Stimulated activated naive B cell treated with anti-CD40 and anti-IgM and Interleukin-4, amounts not matched to agents 10 μg/mL and 1 μg/mL and 100 μg/mL, for 72 hours (primary cell): ENCODE data around the gene PDGFA.

Experiments used
- ATAC-seq, 2 donors: fragments of 150-1000 bp; cut with Tn5 transposase; replicated peaks; 2 replicates each; pipeline ENCODE4 v1.10.0; 2021; ENCODE audit warnings: moderate library complexity in 1 of 2
- DNase-seq: peaks from one replicate; pipeline ENCODE4 v3.0.0; 2021
- H3K27ac Mint-ChIP-seq: one replicate; pipeline ENCODE4 v1.8.0; 2022; ENCODE audit warnings: mild to moderate bottlenecking, mixed read lengths
- H3K27me3 Mint-ChIP-seq, 2 donors: one replicate each; pipeline ENCODE4 v1.8.0; 2022; ENCODE audit warnings: mixed read lengths in 2 of 2
- H3K36me3 Mint-ChIP-seq, 2 donors: one replicate each; pipeline ENCODE4 v1.8.0; 2022; ENCODE audit warnings: mixed read lengths in 2 of 2, mild to moderate bottlenecking in 1 of 2
- H3K4me1 Mint-ChIP-seq, 2 donors: one replicate each; pipeline ENCODE4 v1.8.0; 2022; ENCODE audit warnings: mixed read lengths in 2 of 2, mild to moderate bottlenecking in 1 of 2
- H3K4me3 Mint-ChIP-seq, 2 donors: one replicate each; pipeline ENCODE4 v1.8.0; 2022; ENCODE audit warnings: mild to moderate bottlenecking in 2 of 2, mixed read lengths in 2 of 2, moderate library complexity in 1 of 2
- H3K9me3 Mint-ChIP-seq, 2 donors: one replicate each; pipeline ENCODE4 v1.8.0; 2022; ENCODE audit warnings: mixed read lengths in 2 of 2, mild to moderate bottlenecking in 1 of 2

Gene PDGFA

GRCh38 chr7:521221-522070 lies 1.8 kb upstream of the PDGFA start:
- Mint-ChIP-seq H3K4me1 (peaks cover 17 to 28% of the 10 kb centered on the region in 2 donors), H3K9me3 (no peaks in the 10 kb centered on the region), H3K27me3 (peaks cover 21 to 31% of the 10 kb centered on the region in 2 donors), H3K4me3 (peak overlapping the region; percentile 73 to 74), H3K36me3 (peaks cover 0 to 4% of the 10 kb centered on the region in 2 donors), H3K27ac (peak overlapping the region; percentile 73)
- DNase-seq (peak; percentile 42), ATAC-seq (peak; percentile 25 to 40)

- Mint-ChIP-seq H3K27me3 (peaks cover 22 to 39% of the 10 kb centered on the region in 2 donors), H3K4me1 (peaks cover 19 to 28% of the 10 kb centered on the region in 2 donors), H3K4me3 (peak overlapping the region; percentile 73 to 74), H3K9me3 (no peaks in the 10 kb centered on the region), H3K36me3 (peaks cover 0 to 9% of the 10 kb centered on the region in 2 donors), H3K27ac (no peak overlapping the region)
- DNase-seq (no peak), ATAC-seq (no peak)
Observed at GRCh38 chr7:520503-521161, 986 bp upstream of the PDGFA start.

GRCh38 chr7:518630-519483 lies 789 bp downstream of the PDGFA start:
- DNase-seq (no peak), ATAC-seq (peak; percentile 12 to 14)
- peaks cover 17 to 28% of the 10 kb centered on the region in 2 donors for H3K4me1 Mint-ChIP-seq
- peak overlapping the region; percentile 71 for H3K27ac Mint-ChIP-seq
- H3K36me3 Mint-ChIP-seq: peaks cover 0 to 13% of the 10 kb centered on the region in 2 donors
- no peaks in the 10 kb centered on the region for H3K9me3 Mint-ChIP-seq
- H3K27me3 Mint-ChIP-seq: peaks cover 13 to 32% of the 10 kb centered on the region in 2 donors
- H3K4me3 Mint-ChIP-seq: peak overlapping the region; percentile 83 to 90

- H3K4me3 Mint-ChIP-seq: peak overlapping the region; percentile 83 to 90
- H3K27ac Mint-ChIP-seq: peak overlapping the region; percentile 71
- DNase-seq (no peak), ATAC-seq (no peak)
- H3K4me1 Mint-ChIP-seq: peaks cover 11 to 28% of the 10 kb centered on the region in 2 donors
- H3K36me3 Mint-ChIP-seq: peaks cover 0 to 13% of the 10 kb centered on the region in 2 donors
- H3K9me3 Mint-ChIP-seq: no peaks in the 10 kb centered on the region
- peaks cover 13 to 32% of the 10 kb centered on the region in 2 donors for H3K27me3 Mint-ChIP-seq
Observed at GRCh38 chr7:517774-518629, 1.6 kb downstream of the PDGFA start.

GRCh38 chr7:516606-517456 lies 2.8 kb downstream of the PDGFA start:
- ATAC-seq (no peak), DNase-seq (no peak)
- Mint-ChIP-seq H3K27ac (no peak overlapping the region), H3K36me3 (peaks cover 2 to 13% of the 10 kb centered on the region in 2 donors), H3K27me3 (peaks cover 13 to 32% of the 10 kb centered on the region in 2 donors), H3K4me1 (peaks cover 11 to 21% of the 10 kb centered on the region in 2 donors), H3K9me3 (no peaks in the 10 kb centered on the region), H3K4me3 (peak overlapping the region; percentile 52 to 60)

DNA sequence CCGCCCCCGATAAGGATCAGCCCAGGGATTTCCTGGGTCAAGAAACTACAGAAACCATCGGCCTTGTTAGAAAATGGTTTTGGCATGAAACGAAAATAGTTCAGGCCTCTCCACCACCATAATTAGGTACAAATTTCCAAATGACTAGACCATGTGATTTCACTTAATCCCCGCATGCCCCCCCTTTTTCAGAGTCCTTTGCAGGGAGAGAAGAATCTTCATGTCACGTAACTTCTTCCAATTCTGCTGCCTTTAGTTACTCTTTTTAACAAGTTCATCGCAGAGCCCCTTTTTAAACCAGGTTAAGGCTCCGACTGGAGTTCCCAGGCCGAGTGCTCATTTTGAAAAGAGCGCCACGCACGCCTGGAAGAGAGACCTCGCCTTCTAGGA lies 3.4 kb downstream of the PDGFA start:
- Mint-ChIP-seq H3K27ac (no peak overlapping the region), H3K4me3 (peak overlapping the region in 1 of 2 donors; percentile 22), H3K27me3 (peaks cover 11 to 27% of the 10 kb centered on the region in 2 donors), H3K9me3 (no peaks in the 10 kb centered on the region), H3K36me3 (peaks cover 6 to 18% of the 10 kb centered on the region in 2 donors), H3K4me1 (peaks cover 8 to 15% of the 10 kb centered on the region in 2 donors)
- DNase-seq (no peak), ATAC-seq (no peak)

GRCh38 chr7:515628-516027 lies 4.0 kb downstream of the PDGFA start:
- DNase-seq: no peak
- H3K27me3 Mint-ChIP-seq: peaks cover 8 to 24% of the 10 kb centered on the region in 2 donors
- no peak for ATAC-seq
- peaks cover 7 to 9% of the 10 kb centered on the region in 2 donors for H3K4me1 Mint-ChIP-seq
- H3K36me3 Mint-ChIP-seq: peaks cover 6 to 18% of the 10 kb centered on the region in 2 donors
- H3K9me3 Mint-ChIP-seq: no peaks in the 10 kb centered on the region
- H3K4me3 Mint-ChIP-seq: no peak overlapping the region
- no peak overlapping the region for H3K27ac Mint-ChIP-seq

DNA sequence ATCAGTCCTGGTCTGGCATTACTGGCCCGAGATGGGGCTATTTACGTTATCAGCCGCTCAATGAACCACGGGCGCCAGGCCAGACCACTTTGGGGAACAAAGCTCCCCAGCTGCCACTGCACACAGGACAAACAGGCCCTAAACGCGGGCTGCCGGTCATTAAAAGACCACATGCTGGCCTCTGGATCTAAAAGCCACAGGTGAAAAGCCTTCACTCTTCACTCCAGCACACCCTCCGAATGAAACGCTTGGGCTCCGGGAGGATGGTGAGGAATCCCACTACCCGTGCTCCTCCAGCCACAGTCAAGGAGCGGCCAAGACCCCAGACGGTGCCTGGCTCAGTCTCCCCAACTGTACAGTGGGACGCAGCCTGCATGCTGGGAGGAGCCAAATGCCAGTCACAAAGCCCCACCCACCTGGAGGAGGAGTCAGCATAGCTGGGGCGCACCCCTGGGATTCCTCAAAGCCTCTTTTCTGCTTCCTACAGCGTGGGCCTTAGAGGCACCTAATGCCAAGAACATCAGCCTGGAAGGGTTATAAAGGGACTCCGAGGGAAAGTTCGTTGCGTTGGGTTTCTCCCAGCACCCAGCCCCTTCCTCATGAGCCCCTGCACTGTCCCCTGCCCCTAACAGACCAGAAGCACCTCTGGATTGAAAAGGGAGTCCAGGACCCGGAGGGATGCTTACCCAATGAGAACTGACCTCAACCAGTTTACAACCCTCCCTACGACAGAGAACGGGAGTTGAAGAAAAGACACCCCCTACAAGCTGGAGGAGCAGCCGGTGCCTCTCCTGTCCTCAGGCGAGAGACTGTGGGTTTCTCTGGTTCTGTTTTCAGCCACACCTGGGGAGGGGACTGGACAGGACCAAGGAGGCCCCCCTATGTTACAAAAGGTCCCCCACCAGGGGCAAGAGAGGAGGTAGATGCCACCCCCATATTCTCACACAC lies 4.7 kb downstream of the PDGFA start:
- H3K27me3 Mint-ChIP-seq: peaks cover 8 to 24% of the 10 kb centered on the region in 2 donors
- peaks cover 7 to 8% of the 10 kb centered on the region in 2 donors for H3K4me1 Mint-ChIP-seq
- ATAC-seq (no peak), DNase-seq (no peak)
- H3K9me3 Mint-ChIP-seq: no peaks in the 10 kb centered on the region
- H3K4me3 Mint-ChIP-seq: no peak overlapping the region
- H3K27ac Mint-ChIP-seq: no peak overlapping the region
- H3K36me3 Mint-ChIP-seq: peaks cover 6 to 18% of the 10 kb centered on the region in 2 donors

DNA sequence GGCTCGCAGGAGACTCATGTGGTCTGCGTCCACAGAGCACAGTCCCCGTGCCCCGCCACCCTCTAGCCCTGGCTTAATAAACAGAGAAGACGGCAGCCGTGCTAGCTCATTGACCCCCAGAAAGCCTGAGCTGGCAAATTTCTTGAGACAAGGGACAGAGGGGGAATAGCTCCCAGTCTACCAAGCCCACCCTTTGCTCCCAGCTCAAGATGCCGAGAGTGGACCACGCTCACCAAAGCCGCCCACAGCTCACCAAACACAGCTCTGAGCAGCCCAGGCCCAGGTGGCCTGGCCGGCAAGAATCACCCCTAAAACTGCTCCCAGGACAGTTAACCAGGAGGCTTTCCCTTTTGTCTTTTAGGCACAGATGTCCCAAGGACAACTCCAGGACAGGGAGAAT lies 5.4 kb downstream of the PDGFA start:
- peaks cover 6 to 18% of the 10 kb centered on the region in 2 donors for H3K36me3 Mint-ChIP-seq
- H3K27ac Mint-ChIP-seq: no peak overlapping the region
- ATAC-seq (no peak), DNase-seq (no peak)
- peaks cover 7 to 8% of the 10 kb centered on the region in 2 donors for H3K4me1 Mint-ChIP-seq
- H3K27me3 Mint-ChIP-seq: peaks cover 8 to 24% of the 10 kb centered on the region in 2 donors
- no peak overlapping the region for H3K4me3 Mint-ChIP-seq
- H3K9me3 Mint-ChIP-seq: no peaks in the 10 kb centered on the region

- no peak overlapping the region for H3K27ac Mint-ChIP-seq
- peaks cover 6 to 18% of the 10 kb centered on the region in 2 donors for H3K36me3 Mint-ChIP-seq
- H3K4me1 Mint-ChIP-seq: peaks cover 6 to 8% of the 10 kb centered on the region in 2 donors
- ATAC-seq (no peak), DNase-seq (no peak)
- no peaks in the 10 kb centered on the region for H3K9me3 Mint-ChIP-seq
- peaks cover 8 to 21% of the 10 kb centered on the region in 2 donors for H3K27me3 Mint-ChIP-seq
- no peak overlapping the region for H3K4me3 Mint-ChIP-seq
Observed at GRCh38 chr7:513521-514166, 6.0 kb downstream of the PDGFA start.

DNA sequence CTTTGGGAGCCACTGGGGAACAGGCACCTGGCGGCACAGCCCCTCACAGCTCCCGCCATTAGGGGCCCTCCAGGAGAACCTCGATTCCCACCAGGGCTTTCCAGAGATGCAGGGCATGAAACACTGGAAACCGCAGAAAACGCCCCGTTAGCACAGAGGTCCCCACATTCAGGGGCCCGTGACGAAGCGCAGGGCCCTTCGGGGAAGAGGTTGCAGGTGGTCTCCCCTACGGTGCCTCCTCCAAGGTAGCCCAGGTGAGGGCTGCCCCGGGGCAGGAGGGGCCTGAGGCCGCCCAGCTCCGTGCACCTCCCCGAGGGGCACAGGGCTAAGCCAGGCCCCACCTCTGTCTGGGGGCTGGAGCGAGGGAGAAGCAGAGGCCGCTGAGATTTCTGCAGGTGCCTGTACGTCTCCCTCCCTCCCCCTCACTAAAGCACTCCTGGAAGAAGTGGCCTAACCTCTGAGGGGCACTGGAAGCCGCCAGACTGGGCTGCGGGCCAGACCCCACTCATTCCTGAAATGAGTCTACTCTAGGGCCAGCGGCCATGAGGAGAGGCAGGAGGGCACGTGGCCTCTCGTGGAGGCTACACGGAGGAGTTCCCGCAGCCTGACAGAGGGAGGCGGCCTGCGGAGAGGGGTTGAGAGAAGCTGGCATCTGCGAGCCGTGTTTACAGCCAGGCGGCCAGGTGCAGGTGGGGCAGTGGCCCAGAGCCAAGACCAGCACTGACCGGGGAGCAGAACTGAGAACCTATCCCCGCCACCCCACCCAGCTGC lies 6.9 kb downstream of the PDGFA start:
- peaks cover 5 to 13% of the 10 kb centered on the region in 2 donors for H3K27me3 Mint-ChIP-seq
- H3K4me1 Mint-ChIP-seq: peaks cover 1 to 4% of the 10 kb centered on the region in 2 donors
- H3K4me3 Mint-ChIP-seq: no peak overlapping the region
- DNase-seq: no peak
- H3K36me3 Mint-ChIP-seq: peaks cover 6 to 15% of the 10 kb centered on the region in 2 donors
- H3K27ac Mint-ChIP-seq: no peak overlapping the region
- H3K9me3 Mint-ChIP-seq: no peaks in the 10 kb centered on the region
- ATAC-seq: no peak
